ENCODE results near the gene CLIC5. TPM values are rescaled to one million over a fixed set of nuclear protein-coding genes. Genes with fewer than 3 reads are reported as not detected.

CLIC5 gene
- total RNA-seq, 1 experiment from 2014 or later = 0.20 TPM

DNA sequence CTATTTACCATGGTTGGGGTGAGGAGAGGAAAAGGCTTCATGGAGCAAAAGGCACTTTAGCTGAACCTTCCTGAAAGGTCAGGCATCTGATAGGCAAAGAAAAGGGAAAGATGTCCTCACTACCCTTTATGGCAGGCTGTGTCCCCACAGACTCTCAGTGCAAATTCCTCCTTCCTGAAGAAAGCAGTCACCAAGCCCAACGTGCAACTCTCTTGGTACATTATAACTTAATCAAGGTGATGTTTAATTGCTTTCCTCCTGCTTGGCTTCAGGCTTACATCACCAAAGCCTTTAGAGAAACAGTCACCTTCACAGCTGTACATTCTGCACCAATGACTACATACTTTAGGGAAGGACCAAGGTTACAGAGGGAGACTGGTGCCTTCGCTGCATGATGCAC lies 2.1 kb upstream of the CLIC5 start:
- no peak overlapping the region for H3K23ac ChIP-seq (ENCODE audit: insufficient read length, low read depth, low read length)
- H4K91ac ChIP-seq (ENCODE audit: insufficient read length, low read depth, low read length) = no peak overlapping the region
- H3K79me2 ChIP-seq (ENCODE audit: insufficient read depth, low read length) = no peaks in the 10 kb centered on the region
- no peak for TF ChIP-seq CTCF (conservative IDR thresholded peaks at IDR 0.05)
- Mint-ChIP-seq H3K27me3 (ENCODE audit: low read depth) (peaks cover 52% of the 10 kb centered on the region), H3K4me1 (peaks cover 23 to 27% of the 10 kb centered on the region in 2 experiments), H3K9me3 (peaks cover 0 to 6% of the 10 kb centered on the region in 2 experiments; a peak in 3 of 5 replicates), H3K27ac (no peak overlapping the region), H3K36me3 (ENCODE audit: insufficient read depth in 1 of 3, low read depth in 3 of 3) (no peaks in the 10 kb centered on the region; a peak in 1 of 7 replicates), H3K4me3 (no peak overlapping the region)
- no peak overlapping the region for H3K18ac ChIP-seq (ENCODE audit: insufficient read length, low read depth, low read length)
- no peak overlapping the region for H2AK5ac ChIP-seq (ENCODE audit: insufficient read length, low read length)
- no peak overlapping the region for H3K4me2 ChIP-seq (ENCODE audit: insufficient read depth, insufficient read length, low read length)
- no peak overlapping the region for H3K9ac ChIP-seq (ENCODE audit: extremely low read depth, insufficient read length, low read length)
- H2BK5ac ChIP-seq (ENCODE audit: insufficient read length, low read length) = no peak overlapping the region
- H2BK15ac ChIP-seq (ENCODE audit: low read depth, low read length) = no peak overlapping the region
- H3K27me3 ChIP-seq (ENCODE audit: insufficient read depth, low read length) = peaks cover 11% of the 10 kb centered on the region; the same call in 1 of the 2 replicates
- no peak overlapping the region for H3K14ac ChIP-seq (ENCODE audit: insufficient read depth, low read length)
- H3K56ac ChIP-seq (ENCODE audit: insufficient read length, low read depth, low read length) = no peak overlapping the region
- no peaks in the 10 kb centered on the region for H4K20me1 ChIP-seq (ENCODE audit: control insufficient read depth, insufficient read depth, insufficient read length)
- peaks cover 8% of the 10 kb centered on the region; the same call in 1 of the 2 replicates for H3K4me1 ChIP-seq (ENCODE audit: insufficient read depth, low read length)
- peaks cover 6% of the 10 kb centered on the region for H3K9me3 ChIP-seq (ENCODE audit: control insufficient read depth, low read depth, low read length)
- no CpG with 5 or more reads among the region's 2 CpGs for WGBS (ENCODE audit: extremely low coverage, insufficient read length, low lambda C conversion rate)
- no peak overlapping the region for H2BK120ac ChIP-seq (ENCODE audit: low read depth, low read length, poor library complexity, severe bottlenecking)
- no peak overlapping the region for H2AFZ ChIP-seq (ENCODE audit: low read length)
- H4K8ac ChIP-seq (replicated peaks; ENCODE audit: insufficient read length, low read depth, low read length) = no peak overlapping the region
- no peak overlapping the region for H3K27ac ChIP-seq (ENCODE audit: insufficient read length, low read depth, low read length)
- H3T11ph ChIP-seq (ENCODE audit: low read length) = no peak overlapping the region
- H2BK20ac ChIP-seq (ENCODE audit: low read depth, low read length, poor library complexity, severe bottlenecking) = no peak overlapping the region
- H3K4ac ChIP-seq (ENCODE audit: low read depth, low read length) = no peak overlapping the region
- DNase-seq = no peak
- H4K5ac ChIP-seq (ENCODE audit: insufficient read length, low read depth, low read length) = no peak overlapping the region
- H3K79me1 ChIP-seq (ENCODE audit: insufficient read depth, low read depth, low read length, poor library complexity, severe bottlenecking) = no peaks in the 10 kb centered on the region
- H3K23me2 ChIP-seq (ENCODE audit: insufficient read length, low read depth, low read length, poor library complexity, severe bottlenecking) = peaks cover 16% of the 10 kb centered on the region
- H2BK12ac ChIP-seq (ENCODE audit: insufficient read length, low read depth, low read length) = no peak overlapping the region

Data from H9 (cell line).